CD14-positive monocyte (primary cell): ENCODE measurements around the gene LRRC1. TPM values are rescaled to one million over a fixed set of nuclear protein-coding genes. Genes with fewer than 3 reads are reported as not detected.

Source experiments
- DNase-seq, 3 donors: peaks; one replicate each; pipeline ENCODE4 v3.0.0-alpha.2; 2011 to 2022
- H2AFZ ChIP-seq: 2 replicates; pipeline ENCODE4 v1.6.0; 2012; ENCODE audit warnings: mild to moderate bottlenecking, low read depth, low read length, inconsistent platforms; ENCODE audit not compliant: insufficient read depth, poor library complexity, severe bottlenecking
- H3K27ac ChIP-seq, 2 donors: 1 replicate in 1 of 2; 2 replicates in 1 of 2; pipeline ENCODE4 v1.5.1; 2012 to 2013; ENCODE audit warnings: low read length in 2 of 2, control low read depth in 1 of 2, inconsistent platforms in 1 of 2, low read depth in 1 of 2, mild to moderate bottlenecking in 1 of 2
- H3K27me3 ChIP-seq, 2 donors: one replicate each; pipeline versions ENCODE4 v1.6.0 to v1.6.1; 2011 to 2013; ENCODE audit warnings: low read length in 2 of 2; ENCODE audit not compliant: control insufficient read depth in 2 of 2, insufficient read depth in 2 of 2
- H3K36me3 ChIP-seq, 2 donors: replicated peaks in 1 of 2; 1 replicate in 1 of 2; 2 replicates in 1 of 2; pipeline versions ENCODE4 v1.5.1 to v1.6.1; 2012 to 2013; ENCODE audit warnings: low read length in 2 of 2, control low read depth in 1 of 2, inconsistent platforms in 1 of 2, mild to moderate bottlenecking in 1 of 2; ENCODE audit not compliant: insufficient read depth in 2 of 2, control insufficient read depth in 1 of 2
- H3K4me1 ChIP-seq, 2 donors: 1 replicate in 1 of 2; 2 replicates in 1 of 2; pipeline versions ENCODE4 v1.5.1 to v1.6.1; 2012 to 2013; ENCODE audit warnings: low read length in 2 of 2, control low read depth in 1 of 2, inconsistent platforms in 1 of 2, mild to moderate bottlenecking in 1 of 2, moderate library complexity in 1 of 2; ENCODE audit not compliant: insufficient read depth in 2 of 2, control insufficient read depth in 1 of 2
- H3K4me2 ChIP-seq: replicated peaks from 2 replicates; pipeline ENCODE3; 2012; ENCODE audit warnings: low read length, moderate library complexity, mild to moderate bottlenecking; ENCODE audit not compliant: poor library complexity, severe bottlenecking; ENCODE audit errors: extremely low read depth
- H3K4me3 ChIP-seq, 3 experiments: fragments of 200-600 bp in 1 of 3; sonication (generic) in 1 of 3; replicated peaks in 1 of 3; 1 replicate in 2 of 3; 2 replicates in 1 of 3; pipeline ENCODE4 v1.5.1; 2011 to 2013; ENCODE audit warnings: low read length in 3 of 3, mild to moderate bottlenecking in 3 of 3, control low read depth in 2 of 3, low read depth in 2 of 3, inconsistent platforms in 1 of 3, moderate library complexity in 1 of 3
- H3K79me2 ChIP-seq: 2 replicates; pipeline ENCODE4 v1.6.0; 2012; ENCODE audit warnings: mild to moderate bottlenecking, control low read depth, inconsistent platforms, low read length, moderate library complexity; ENCODE audit not compliant: insufficient read depth
- H3K9ac ChIP-seq: 2 replicates; pipeline ENCODE4 v1.6.0; 2017; ENCODE audit warnings: low read length, mild to moderate bottlenecking; ENCODE audit not compliant: insufficient read depth, poor library complexity, severe bottlenecking
- H3K9me3 ChIP-seq, 2 donors: replicated peaks in 1 of 2; 1 replicate in 1 of 2; 2 replicates in 1 of 2; pipeline versions ENCODE4 v1.5.1 to v1.6.1; 2012 to 2013; ENCODE audit warnings: low read length in 2 of 2, control low read depth in 1 of 2; ENCODE audit not compliant: control insufficient read depth in 1 of 2, insufficient read depth in 1 of 2
- H4K20me1 ChIP-seq: 2 replicates; pipeline ENCODE4 v1.6.0; 2012; ENCODE audit warnings: mild to moderate bottlenecking, low read length, control low read depth, moderate library complexity; ENCODE audit not compliant: insufficient read depth
- H3K27ac Mint-ChIP-seq, 7 donors: one replicate each; pipeline ENCODE4 v1.8.0; 2020; ENCODE audit warnings: mild to moderate bottlenecking in 7 of 7, mixed read lengths in 7 of 7, moderate library complexity in 6 of 7, inconsistent platforms in 2 of 7
- H3K27me3 Mint-ChIP-seq, 3 donors: one replicate each; pipeline ENCODE4 v1.8.0; 2021 to 2022; ENCODE audit warnings: low read depth in 3 of 3, mild to moderate bottlenecking in 3 of 3, mixed read lengths in 3 of 3, moderate library complexity in 3 of 3, inconsistent platforms in 1 of 3
- H3K36me3 Mint-ChIP-seq, 2 donors: one replicate each; pipeline ENCODE4 v1.8.0; 2020; ENCODE audit warnings: mixed read lengths in 2 of 2, inconsistent platforms in 1 of 2, mild to moderate bottlenecking in 1 of 2
- H3K4me1 Mint-ChIP-seq: one replicate; pipeline ENCODE4 v1.8.0; 2020; ENCODE audit warnings: mild to moderate bottlenecking, mixed read lengths
- H3K4me3 Mint-ChIP-seq, 2 donors: one replicate each; pipeline ENCODE4 v1.8.0; 2020; ENCODE audit warnings: mild to moderate bottlenecking in 2 of 2, mixed read lengths in 2 of 2, moderate library complexity in 1 of 2
- H3K9me3 Mint-ChIP-seq, 7 donors: one replicate each; pipeline ENCODE4 v1.8.0; 2020 to 2022; ENCODE audit warnings: mixed read lengths in 7 of 7, mild to moderate bottlenecking in 6 of 7, moderate library complexity in 6 of 7, inconsistent platforms in 2 of 7
- CTCF ChIP-seq: fragments of 200-600 bp; IDR thresholded peaks from one replicate; pipeline ENCODE4 v1.8.0; 2022; ENCODE audit warnings: antibody characterized with exemption, mild to moderate bottlenecking
- WGBS: methylation state at CpG from one replicate; pipeline ENCODE4 v1.1.5; 2013; ENCODE audit warnings: missing lambda C conversion rate; ENCODE audit not compliant: insufficient coverage; 5-methylcytosine and 5-hydroxymethylcytosine counted together
- intact Hi-C, 2 donors: fragments of 100-400 bp; cut with micrococcal nuclease; formaldehyde crosslinking; loops; one replicate each; pipeline versions ENCODE4 v1.15.0 to v1.15.1; 2023
- polyA plus RNA-seq, 3 donors: library from polyadenylated mRNA; depleted of rRNA in 1 of 3; unstranded in 2 of 3; stranded (reverse) in 1 of 3; fragments of 300-500 nt in 2 of 3; fragments of >200 nt in 1 of 3; fragmentation: Illumina TruSeq in 2 of 3; gene quantifications; 1 replicate in 2 of 3; 2 replicates in 1 of 3; pipeline ENCODE4 v1.2.3, GENCODE V29; 2012 to 2021

The LRRC1 gene
- polyA plus RNA-seq, 3 donors = 0.18 to 1.6 (median 0.92) TPM

DNA sequence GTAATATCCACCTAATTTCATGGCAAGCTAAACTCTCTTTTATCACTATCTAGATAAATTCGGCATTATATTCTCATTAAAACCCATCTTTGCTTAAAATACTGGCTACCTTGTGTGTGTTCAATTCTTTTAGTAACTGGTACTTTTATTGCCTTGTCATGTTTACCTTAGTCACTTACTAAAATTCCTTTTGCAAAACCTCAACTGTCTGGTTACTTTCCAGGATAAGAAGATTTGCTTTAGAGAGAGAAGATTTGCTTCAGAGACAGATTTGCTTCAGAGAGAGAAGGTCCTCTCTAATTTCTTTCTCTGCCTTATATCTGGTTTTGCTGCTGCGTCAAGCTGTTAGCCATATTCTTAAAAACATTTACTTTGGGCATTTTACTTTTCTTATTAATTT lies 164.9 kb downstream of the LRRC1 start:
- no peak overlapping the region for H3K4me3 ChIP-seq
- H3K4me3 Mint-ChIP-seq = no peak overlapping the region
- H3K27ac ChIP-seq = no peak overlapping the region
- no peak for DNase-seq
- H3K27ac Mint-ChIP-seq = no peak overlapping the region
- no peak overlapping the region for H2AFZ ChIP-seq
- H3K4me2 ChIP-seq = no peak overlapping the region
- no peaks in the 10 kb centered on the region for H3K36me3 ChIP-seq
- H3K9me3 Mint-ChIP-seq = no peaks in the 10 kb centered on the region
- intact Hi-C loops = no loop called here
- no peaks in the 10 kb centered on the region for H3K9me3 ChIP-seq
- H3K79me2 ChIP-seq = no peaks in the 10 kb centered on the region
- no peak overlapping the region for H3K9ac ChIP-seq
- H3K4me1 ChIP-seq = no peaks in the 10 kb centered on the region
- WGBS = no CpG with 5 or more reads among the region's 2 CpGs
- peaks cover 0 to 2% (median 2%) of the 10 kb centered on the region in 3 donors for H3K27me3 Mint-ChIP-seq
- no peaks in the 10 kb centered on the region for H3K4me1 Mint-ChIP-seq
- no peaks in the 10 kb centered on the region for H3K27me3 ChIP-seq
- H3K36me3 Mint-ChIP-seq = no peaks in the 10 kb centered on the region
- TF ChIP-seq CTCF = no peak
- H4K20me1 ChIP-seq = no peaks in the 10 kb centered on the region

DNA sequence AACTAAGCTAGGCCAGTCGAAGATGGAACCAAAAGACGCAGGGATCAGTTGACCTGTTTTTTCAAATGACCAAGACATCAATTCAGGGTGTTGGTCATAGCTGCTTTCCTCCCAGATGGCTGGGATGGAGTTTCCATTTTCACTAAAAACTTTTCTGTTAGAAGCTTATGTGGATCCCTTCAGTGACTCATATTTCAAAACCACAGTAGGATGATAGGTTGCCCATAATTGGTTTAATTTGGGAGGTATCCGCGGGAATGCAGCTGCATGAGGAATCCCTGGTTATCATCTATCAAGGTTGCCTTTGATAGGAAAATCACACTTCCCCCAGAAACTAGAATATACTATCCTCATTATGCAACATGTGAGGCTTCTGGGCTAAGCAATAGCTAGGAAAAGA lies 165.5 kb downstream of the LRRC1 start:
- Histone ChIP-seq H3K9ac (no peak overlapping the region), H3K4me3 (no peak overlapping the region), H4K20me1 (no peaks in the 10 kb centered on the region), H3K27me3 (no peaks in the 10 kb centered on the region), H3K27ac (no peak overlapping the region), H3K79me2 (no peaks in the 10 kb centered on the region), H2AFZ (no peak overlapping the region), H3K36me3 (no peaks in the 10 kb centered on the region), H3K4me2 (no peak overlapping the region), H3K4me1 (no peaks in the 10 kb centered on the region), H3K9me3 (no peaks in the 10 kb centered on the region)
- Mint-ChIP-seq H3K4me1 (no peaks in the 10 kb centered on the region), H3K27me3 (peaks cover 0 to 2% (median 2%) of the 10 kb centered on the region in 3 donors), H3K27ac (no peak overlapping the region), H3K9me3 (no peaks in the 10 kb centered on the region), H3K4me3 (no peak overlapping the region), H3K36me3 (no peaks in the 10 kb centered on the region)
- WGBS = no CpG with 5 or more reads among the region's 4 CpGs
- DNase-seq = no peak
- intact Hi-C loops = no loop called here
- TF ChIP-seq CTCF = no peak
